HG03139 (cell line): ENCODE data around the gene MPP3.

Experiments used
- ATAC-seq: cut with Tn5 transposase; IDR thresholded peaks from one replicate; pipeline ENCODE4 v1.9.1; 2021; ENCODE audit not compliant: unreplicated experiment

Gene MPP3

DNA sequence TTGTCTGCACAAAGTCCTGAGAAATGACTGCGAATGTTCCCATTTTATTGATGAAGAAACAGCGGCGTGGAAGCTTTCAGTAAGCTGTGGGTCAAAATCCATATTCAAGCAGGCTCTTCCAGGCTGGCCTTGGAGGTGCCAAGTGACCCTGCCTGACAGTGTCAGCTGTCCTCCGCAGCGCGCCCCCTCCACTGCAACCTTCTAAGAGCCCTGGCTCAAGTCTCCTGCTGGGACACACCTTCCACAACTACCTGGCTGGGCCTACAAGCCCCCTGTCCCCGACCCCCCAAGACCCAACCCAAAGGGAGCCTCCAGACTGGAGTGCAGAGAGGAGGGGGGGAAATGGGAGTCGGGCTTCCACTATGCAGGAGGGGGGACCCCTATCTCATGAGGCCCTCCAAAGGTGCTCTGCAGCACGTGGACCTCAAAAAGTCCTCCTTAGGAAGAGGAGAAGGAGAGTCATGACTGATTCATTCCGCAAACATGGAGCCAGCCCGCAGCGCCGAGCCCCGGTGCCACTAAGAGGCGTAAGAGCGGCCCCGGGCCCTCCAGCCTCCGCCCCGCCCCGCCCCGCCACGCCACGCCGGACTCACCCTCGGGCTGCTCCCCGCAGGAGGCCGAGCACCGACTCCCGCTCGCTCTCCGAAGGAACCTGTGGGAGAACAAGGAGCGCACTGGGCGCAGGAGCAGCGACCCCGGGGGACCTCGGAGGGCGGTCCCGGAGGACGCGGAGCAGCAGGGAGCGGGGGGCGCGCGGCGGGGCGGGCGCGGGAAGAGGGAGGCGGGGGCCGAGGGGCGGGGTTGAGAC, 574 bp downstream of the MPP3 start:
- ATAC-seq = no peak

GRCh38 chr17:43831633-43832032, 1.3 kb downstream of the MPP3 start:
- ATAC-seq = no peak

DNA sequence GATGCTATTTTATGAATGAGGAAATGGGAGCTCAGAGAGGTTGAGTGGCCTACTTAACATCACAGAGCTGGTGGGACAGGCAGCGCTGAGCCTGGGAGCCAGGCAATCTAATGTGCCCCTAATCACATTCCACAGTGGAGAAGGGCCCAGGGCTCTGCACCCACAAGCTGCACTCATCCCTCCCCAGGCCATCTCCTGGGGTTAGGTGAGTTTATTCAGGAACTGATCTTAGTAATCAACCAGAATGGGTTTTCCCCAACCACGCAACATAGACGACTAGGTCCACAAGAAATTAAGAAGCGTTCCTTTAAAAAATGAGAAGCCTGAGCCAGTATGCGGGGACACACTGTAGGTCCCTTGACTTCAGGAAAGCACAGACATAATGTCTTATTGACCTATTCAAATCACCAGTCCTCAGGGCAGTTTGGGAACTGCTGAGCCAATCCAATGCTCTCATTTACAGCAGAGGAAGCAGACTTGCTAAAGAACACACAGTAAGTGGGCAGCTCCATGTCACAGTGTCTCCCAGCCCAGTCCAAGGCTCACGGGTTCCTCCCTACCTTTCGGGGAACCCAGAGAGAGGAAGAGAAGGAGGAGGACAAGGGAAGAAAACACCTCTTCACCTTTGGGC, 2.3 kb downstream of the MPP3 start:
- ATAC-seq = no peak

- no peak for ATAC-seq
Observed at GRCh38 chr17:43829738-43830137, 3.2 kb downstream of the MPP3 start.

- ATAC-seq = no peak
Observed at GRCh38 chr17:43827596-43827995, 5.3 kb downstream of the MPP3 start.

- no peak for ATAC-seq
Observed at GRCh38 chr17:43826206-43826605, 6.7 kb downstream of the MPP3 start.

- no peak for ATAC-seq
Observed at GRCh38 chr17:43825567-43825966, 7.4 kb downstream of the MPP3 start.

DNA sequence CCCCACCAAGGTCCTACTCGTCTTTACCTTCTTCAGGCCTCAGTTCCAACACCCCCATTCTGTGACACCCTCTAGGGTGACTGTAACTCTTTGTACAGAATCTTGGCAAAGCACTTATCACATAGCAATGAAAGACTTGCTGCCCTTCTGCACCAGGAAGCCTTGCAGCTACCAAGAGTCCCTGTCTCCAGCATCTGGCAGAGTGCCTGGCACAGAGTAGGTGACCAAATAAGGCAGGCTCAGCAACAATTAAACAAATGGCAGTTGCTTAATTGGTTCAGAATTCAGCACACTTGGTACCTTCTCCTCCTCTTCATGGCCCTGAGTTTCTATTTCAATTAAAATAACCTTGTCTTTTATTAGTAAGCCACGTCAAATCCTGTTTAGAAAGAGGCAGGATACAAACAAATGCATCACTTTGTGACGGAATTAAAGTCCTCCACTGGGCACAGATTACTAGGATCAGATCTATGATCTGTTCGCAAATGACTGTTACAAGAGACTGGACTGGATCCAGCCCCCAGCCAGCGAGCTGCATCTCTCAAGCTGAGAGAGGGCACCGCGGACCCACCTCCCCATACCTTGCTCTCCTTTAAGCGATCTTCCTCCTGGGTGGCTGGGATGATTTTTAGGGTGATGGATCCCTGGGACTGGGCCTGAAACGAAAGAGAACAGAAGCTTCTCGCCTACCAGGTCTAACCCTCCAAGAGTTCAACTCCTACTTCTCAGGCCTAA, 9.4 kb downstream of the MPP3 start:
- no peak for ATAC-seq

DNA sequence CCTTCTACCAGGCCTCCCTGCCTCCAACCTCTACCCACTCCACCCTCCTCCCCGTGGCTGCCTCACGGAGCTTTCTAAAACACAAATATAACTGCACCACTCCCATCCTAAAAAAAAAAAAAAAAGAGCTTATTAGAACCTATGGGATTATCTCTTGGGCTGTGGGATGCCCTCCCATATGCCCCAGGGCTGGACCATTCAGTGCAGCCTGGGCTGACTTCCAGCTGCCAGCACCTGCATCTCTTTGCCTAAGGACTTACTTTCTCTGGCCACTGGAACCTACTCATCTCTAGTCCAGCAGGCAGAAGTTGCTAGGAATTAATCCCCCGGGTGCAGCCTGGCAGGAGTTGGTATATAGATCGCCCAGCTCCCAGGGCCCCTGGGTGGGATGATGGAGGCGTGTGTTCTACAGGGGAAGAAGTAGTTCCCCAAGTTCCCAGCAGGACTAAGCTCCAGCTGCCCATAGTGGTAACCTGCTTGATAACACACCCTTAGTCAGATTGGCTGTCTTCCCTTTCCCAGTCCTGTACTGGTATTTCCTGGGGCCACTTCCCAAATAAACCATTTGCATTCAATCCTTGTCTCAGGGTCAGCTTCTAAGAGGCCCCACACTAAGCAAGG, 10.3 kb downstream of the MPP3 start:
- no peak for ATAC-seq

DNA sequence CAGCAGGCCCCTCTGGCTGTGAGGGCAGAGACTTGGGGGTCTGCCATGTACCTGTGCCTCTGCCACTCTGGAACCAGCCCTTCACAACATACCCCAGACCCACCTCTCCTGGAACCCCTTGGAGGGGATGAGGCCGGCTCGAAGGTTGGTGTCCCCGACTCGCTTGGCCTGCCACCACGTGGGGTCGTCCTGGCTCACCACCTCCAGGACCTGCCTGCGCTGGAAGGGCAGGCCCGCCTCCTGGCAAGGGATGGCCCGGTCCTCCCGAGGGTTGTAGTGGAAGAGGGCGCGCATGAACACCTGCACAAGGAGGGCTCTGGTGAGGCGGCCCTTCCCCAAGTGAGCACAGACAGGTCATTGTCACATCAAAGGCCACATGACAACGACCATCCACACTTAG, 12.2 kb downstream of the MPP3 start:
- no peak for ATAC-seq

GRCh38 chr17:43818966-43819365, 14.0 kb downstream of the MPP3 start:
- no peak for ATAC-seq

DNA sequence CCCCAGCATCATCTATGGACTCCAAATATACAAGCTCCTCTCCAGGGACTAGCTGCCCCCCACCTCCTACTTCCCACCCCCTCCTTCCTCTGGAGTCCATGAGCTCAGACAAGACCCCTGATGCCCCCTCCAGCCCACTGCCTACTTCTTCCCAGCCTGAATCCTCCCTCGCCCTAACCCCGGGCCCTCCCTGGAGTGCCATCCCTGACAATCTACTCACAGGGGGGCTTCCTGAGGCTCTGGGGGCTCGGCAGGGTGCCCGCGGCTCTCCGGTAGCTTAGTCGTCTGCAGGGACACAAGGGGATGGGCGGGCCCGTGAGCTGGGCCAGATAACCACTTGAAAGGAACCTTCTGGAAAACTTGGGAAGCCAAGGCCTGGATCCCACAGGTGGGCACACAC, 15.1 kb downstream of the MPP3 start:
- ATAC-seq = no peak

DNA sequence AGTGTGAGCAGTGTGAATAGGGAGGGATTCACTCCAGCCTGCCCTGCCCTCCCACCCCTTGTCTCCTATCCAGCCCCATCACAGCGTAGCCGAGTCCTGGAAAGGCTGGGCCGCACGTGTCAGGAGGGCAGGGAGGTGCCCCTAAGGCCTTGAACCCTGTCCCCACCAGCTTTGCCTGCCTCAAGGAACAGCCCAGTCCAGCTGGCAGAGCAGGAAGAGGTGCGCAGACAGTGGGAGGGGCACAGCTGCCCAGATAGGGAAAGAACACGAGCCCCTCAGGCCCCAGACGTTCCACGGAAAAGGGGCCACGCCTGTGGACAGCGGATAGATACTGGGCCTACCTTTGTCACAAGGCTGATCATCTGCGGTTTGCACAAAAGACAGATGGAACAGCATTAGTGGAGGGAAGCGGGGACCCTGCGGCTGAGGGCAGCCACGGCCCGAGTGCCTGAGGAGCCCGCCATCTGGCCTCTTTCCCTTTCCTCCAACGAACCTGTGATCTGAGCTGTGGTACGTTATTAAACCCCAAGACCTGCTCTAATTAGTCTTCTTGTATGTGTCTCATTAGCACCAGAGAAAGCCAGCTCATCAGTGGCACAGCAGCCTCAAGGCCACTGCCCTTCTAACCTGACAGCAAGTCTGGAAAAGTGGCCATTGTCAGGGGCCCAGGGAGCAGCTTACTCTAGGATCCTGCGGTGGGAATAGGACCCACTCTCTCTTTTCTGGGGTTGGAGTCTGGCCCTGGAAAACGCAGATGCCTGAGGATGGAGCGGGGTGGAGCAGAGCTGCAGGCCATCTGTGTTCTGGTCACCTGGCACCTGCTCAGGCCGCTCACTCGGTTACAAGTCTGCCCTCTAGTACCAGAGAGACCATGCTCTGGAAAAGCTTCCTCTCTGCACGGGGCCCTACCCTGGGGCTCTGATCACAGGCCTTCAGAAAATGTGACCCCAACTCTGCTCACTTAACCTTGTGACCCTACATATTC, 16.3 kb downstream of the MPP3 start:
- no peak for ATAC-seq

DNA sequence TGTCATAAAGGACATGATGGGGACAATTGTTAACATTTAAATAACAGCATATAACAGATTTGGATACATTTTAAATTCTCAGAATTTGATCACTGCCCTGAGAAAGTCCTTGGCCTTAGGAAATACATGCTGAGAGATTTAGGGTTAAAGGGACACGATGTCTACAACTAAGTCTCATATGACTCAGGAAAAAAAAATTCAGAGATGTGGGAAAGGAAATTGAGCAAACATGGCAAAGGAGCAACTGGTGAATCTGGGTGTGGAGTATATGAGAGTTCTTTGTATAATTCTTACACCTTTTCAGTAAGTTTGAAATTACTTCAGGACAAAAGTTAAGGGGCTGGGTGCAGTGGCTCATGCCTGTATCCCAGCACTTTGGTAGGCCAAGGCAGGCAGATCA, 18.2 kb downstream of the MPP3 start:
- ATAC-seq = no peak

- ATAC-seq = no peak
Observed at GRCh38 chr17:43814026-43814425, 18.9 kb downstream of the MPP3 start.

DNA sequence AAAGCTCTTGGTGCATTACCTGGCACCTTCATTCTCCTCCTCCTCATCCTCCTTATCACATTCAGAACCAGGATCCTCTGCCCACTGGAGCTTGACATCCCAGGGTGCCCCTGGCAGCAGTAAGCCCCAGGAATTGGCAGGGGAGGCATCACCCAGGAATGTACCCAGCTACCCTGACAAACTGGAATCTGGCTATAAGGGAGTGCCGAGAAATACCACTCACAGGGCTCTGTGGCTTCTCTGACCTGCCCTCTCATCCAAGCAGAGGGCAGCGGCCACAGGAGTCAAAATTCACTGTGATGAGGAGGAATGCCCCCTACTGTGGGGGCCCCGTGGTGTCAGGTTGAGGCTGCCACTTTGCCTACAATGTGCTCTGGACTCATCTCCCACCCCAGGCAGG, 19.6 kb downstream of the MPP3 start:
- ATAC-seq = no peak

DNA sequence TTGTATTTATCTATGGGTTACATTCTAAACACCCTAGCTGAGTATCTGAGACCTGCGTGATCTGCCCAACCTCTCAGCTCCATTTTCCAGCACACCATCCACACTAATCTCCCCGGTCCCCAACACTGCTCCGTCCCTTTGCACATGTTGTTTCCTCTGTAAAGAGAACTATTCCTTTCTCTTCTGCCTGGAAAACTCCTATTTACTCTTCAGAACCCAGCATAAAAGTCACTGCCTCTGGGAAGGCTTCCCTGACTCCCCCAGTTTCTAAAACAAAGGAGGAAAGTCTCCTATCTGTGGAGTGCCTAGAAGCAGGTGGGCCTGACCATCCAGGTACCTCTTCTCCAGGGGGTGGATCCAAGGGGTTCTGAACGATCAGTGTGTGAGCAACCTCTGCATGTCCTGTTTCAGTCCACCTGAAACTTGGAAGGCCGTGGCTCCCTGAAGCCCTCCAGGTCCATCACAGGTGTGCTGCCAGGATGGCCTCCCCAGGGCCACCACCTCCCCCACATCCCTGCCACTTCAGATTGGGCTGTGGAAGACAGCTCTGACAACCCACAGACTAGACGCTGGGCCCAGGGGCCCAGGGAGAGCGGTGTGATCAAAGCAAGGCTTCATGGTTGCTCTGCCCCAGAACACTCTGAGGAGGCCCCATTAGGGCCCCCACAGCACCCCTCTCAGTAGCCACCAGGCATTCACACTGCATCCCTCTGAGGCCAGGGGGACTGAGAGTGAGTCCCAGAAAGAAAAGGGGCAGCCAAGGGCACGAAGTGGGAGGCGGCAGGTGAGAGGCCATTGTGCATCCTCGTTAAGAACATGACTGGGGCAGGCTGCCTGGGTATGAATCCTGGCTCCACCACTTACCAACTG, 20.3 kb downstream of the MPP3 start:
- ATAC-seq = no peak

GRCh38 chr17:43810823-43811222, 22.1 kb downstream of the MPP3 start:
- no peak for ATAC-seq

- ATAC-seq = no peak
Observed at GRCh38 chr17:43810226-43810715, 22.7 kb downstream of the MPP3 start.
